Adrenal gland (tissue), 12 donors: ENCODE data around the gene KCND1. TPM values are rescaled to one million over a fixed set of nuclear protein-coding genes. Genes with fewer than 3 reads are reported as not detected.

Experiments
- DNase-seq, 7 donors: peaks; one replicate each; pipeline ENCODE4 v3.0.0-alpha.2; 2019 to 2020
- H3K27ac ChIP-seq, 5 donors: fragments of 200-600 bp; sonication (generic) in 4 of 5; 1 replicate in 3 of 5; 2 replicates in 2 of 5; pipeline versions ENCODE4 v1.5.1 to v1.8.0; 2016 to 2020; ENCODE audit warnings: mild to moderate bottlenecking in 1 of 5
- H3K27me3 ChIP-seq: fragments of 200-600 bp; 2 replicates; pipeline ENCODE4 v1.8.0; 2021
- H3K36me3 ChIP-seq, 2 donors: fragments of 200-600 bp; replicated peaks in 1 of 2; 1 replicate in 1 of 2; 2 replicates in 1 of 2; pipeline versions ENCODE4 v1.5.1 to v1.8.0; 2018 to 2022
- H3K4me1 ChIP-seq, 2 donors: fragments of 200-600 bp; replicated peaks in 1 of 2; 1 replicate in 1 of 2; 2 replicates in 1 of 2; pipeline versions ENCODE4 v1.5.1 to v1.8.0; 2018 to 2021
- H3K4me3 ChIP-seq, 4 donors: fragments of 200-600 bp; sonication (generic) in 3 of 4; one replicate each; pipeline ENCODE4 v1.5.1; 2016 to 2018
- H3K9me3 ChIP-seq, 3 donors: fragments of 200-600 bp; sonication (generic) in 1 of 3; replicated peaks in 1 of 3; 1 replicate in 2 of 3; 2 replicates in 1 of 3; pipeline versions ENCODE4 v1.5.1 to v1.8.0; 2016 to 2021
- CTCF ChIP-seq, 6 experiments: fragments of 450-650 bp in 4 of 6; fragments of 200-600 bp in 2 of 6; sonication (generic) in 1 of 6; IDR thresholded peaks; 1 replicate in 5 of 6; 2 replicates in 1 of 6; pipeline versions ENCODE4 v1.5.1 to v1.8.0; 2016 to 2021; ENCODE audit warnings: antibody characterized with exemption in 6 of 6, mild to moderate bottlenecking in 2 of 6, moderate library complexity in 1 of 6
- POLR2A ChIP-seq, 2 donors: fragments of 450-650 bp; IDR thresholded peaks; one replicate each; pipeline ENCODE4 v1.6.1; 2017; ENCODE audit warnings: antibody characterized with exemption in 2 of 2, mild to moderate bottlenecking in 2 of 2, moderate library complexity in 1 of 2
- WGBS, 4 donors: extraction: QIAGEN DNeasy Blood & Tissue Kit in 2 of 4; methylation state at CpG; one replicate each; pipeline versions ENCODE4 v1.1.5 to v1.1.7; 2013 to 2017; 5-methylcytosine and 5-hydroxymethylcytosine counted together
- intact Hi-C, 2 donors: fragments of 100-400 bp; cut with DNase I; formaldehyde crosslinking; loops; one replicate each; pipeline versions ENCODE4 v1.14.1 to v1.15.0; 2022 to 2023
- polyA plus RNA-seq, 3 donors: library from polyadenylated mRNA; stranded (reverse); fragments of 200-250 nt in 2 of 3; fragments of 350-450 nt in 1 of 3; fragmentation: Illumina TruSeq in 1 of 3; extraction: RNeasy Lipid Tissue Mini Kit (QIAGEN cat#74804) in 1 of 3; gene quantifications; one replicate each; pipeline ENCODE4 v1.2.3, GENCODE V29; 2013 to 2014
- total RNA-seq, 9 donors: library from RNA; depleted of rRNA in 4 of 9; stranded (reverse); fragments of >200 nt in 4 of 9; fragments of 120-200 nt in 1 of 9; fragmentation: NEBNext Ultra II Directional in 1 of 9; extraction: Animal tissue kit (Norgen Biotek cat#: 25700) in 1 of 9; gene quantifications; one replicate each; pipeline versions ENCODE4 v1.1.0 to v1.2.4, GENCODE V29; 2013 to 2023
- donor health status: healthy with polysubstance abuse.
- donor health status: Bipolar disorder and iron deficiency.
- donor health status: DM: yes; HTN: yes; CAD: no.
- donor health status: DM: no; HTN: no; CAD: no.
- donor health status: DM: no; HTN: no; CAD: no.
- donor health status: DM: yes; HTN: yes; CAD: no.

The KCND1 gene
- total and polyA plus RNA-seq, 12 donors, result 0.22 to 2.4 (median 0.95) TPM

- intact Hi-C loops, result no loop called here
- TF ChIP-seq CTCF (IDR thresholded peaks at IDR 0.05) (no peak), POLR2A (IDR thresholded peaks at IDR 0.05) (no peak)
- Histone ChIP-seq H3K9me3 (no peaks in the 10 kb centered on the region), H3K27ac (no peak overlapping the region), H3K4me1 (no peaks in the 10 kb centered on the region), H3K4me3 (no peak overlapping the region), H3K36me3 (no peaks in the 10 kb centered on the region), H3K27me3 (no peaks in the 10 kb centered on the region)
- no peak for DNase-seq
- 82 to 94% (median 91%) methylated on average over 1 to 14 of the region's 14 CpGs for WGBS, 4 donors
Observed at GRCh38 chrX:48965959-48966358, 5.7 kb downstream of the KCND1 start.

GRCh38 chrX:48961585-48962091, 10.0 kb downstream of the KCND1 start:
- H3K36me3 ChIP-seq, result no peaks in the 10 kb centered on the region
- no peak overlapping the region for H3K4me3 ChIP-seq
- H3K27ac ChIP-seq, result peak overlapping the region in 2 of 5 donors; percentile 43 to 61
- no peak for TF ChIP-seq CTCF (IDR thresholded peaks at IDR 0.05)
- no peak for TF ChIP-seq POLR2A (IDR thresholded peaks at IDR 0.05)
- intact Hi-C loops, result no loop called here
- H3K4me1 ChIP-seq, result peaks cover 6 to 7% of the 10 kb centered on the region in 2 donors
- peak; percentile 26 to 77 (median 54) for DNase-seq
- 29 to 61% (median 39%) methylated on average over 5 of the region's 5 CpGs; no CpG with 5 or more reads in 1 of the 4 donors for WGBS, 4 donors
- no peaks in the 10 kb centered on the region for H3K9me3 ChIP-seq
- H3K27me3 ChIP-seq, result no peaks in the 10 kb centered on the region

GRCh38 chrX:48960291-48960690, 11.4 kb downstream of the KCND1 start:
- no peak for DNase-seq
- TF ChIP-seq POLR2A (IDR thresholded peaks at IDR 0.05) (no peak), CTCF (IDR thresholded peaks at IDR 0.05) (no peak)
- H3K27ac ChIP-seq, result peak overlapping the region in 1 of 5 donors; percentile 61

GRCh38 chrX:48958635-48959094, 13.0 kb downstream of the KCND1 start:
- TF ChIP-seq POLR2A (IDR thresholded peaks at IDR 0.05), result peak in 1 of 2 donors; percentile 50
- TF ChIP-seq CTCF (IDR thresholded peaks at IDR 0.05), result no peak
- peak; percentile 30 to 79 (median 70) for DNase-seq
- Histone ChIP-seq H3K9me3 (no peaks in the 10 kb centered on the region), H3K27me3 (no peaks in the 10 kb centered on the region), H3K36me3 (no peaks in the 10 kb centered on the region), H3K4me3 (peak overlapping the region in 2 of 4 donors; percentile 19 to 46), H3K4me1 (peaks cover 6 to 17% of the 10 kb centered on the region in 2 donors), H3K27ac (peak overlapping the region; percentile 53 to 96 (median 89))
- WGBS, 4 donors, result 0 to 43% (median 18%) methylated on average over 2 to 21 of the region's 21 CpGs
- intact Hi-C loops, result no loop called here

More at GRCh38 chrX:48960291-48960690, 11.4 kb downstream of the KCND1 start:
- Histone ChIP-seq H3K27me3 (no peaks in the 10 kb centered on the region), H3K4me3 (no peak overlapping the region), H3K36me3 (no peaks in the 10 kb centered on the region), H3K9me3 (no peaks in the 10 kb centered on the region), H3K4me1 (peaks cover 6 to 17% of the 10 kb centered on the region in 2 donors)
- intact Hi-C loops, result no loop called here
- WGBS, 4 donors, result 65 to 83% (median 82%) methylated on average over 2 of the region's 2 CpGs
